Trophoblast cell (in vitro differentiated cells and primary cell): ENCODE data around the gene SRP68. TPM values are rescaled to one million over a fixed set of nuclear protein-coding genes. Genes with fewer than 3 reads are reported as not detected.

Experiments used
- DNase-seq, 2 donors: peaks; one replicate each; pipeline ENCODE4 v3.0.0-alpha.2; 2016
- H2AFZ ChIP-seq: 2 replicates; pipeline ENCODE4 v1.6.1; 2013; ENCODE audit warnings: low read length, moderate library complexity, mild to moderate bottlenecking; ENCODE audit not compliant: insufficient read depth, poor library complexity
- H2AK5ac ChIP-seq: 2 replicates; pipeline ENCODE4 v1.6.1; 2013; ENCODE audit warnings: mild to moderate bottlenecking, low read length
- H2BK120ac ChIP-seq: 2 replicates; pipeline ENCODE4 v1.6.1; 2013; ENCODE audit warnings: low read length, mild to moderate bottlenecking, moderate library complexity; ENCODE audit not compliant: insufficient read depth, poor library complexity
- H2BK12ac ChIP-seq: 2 replicates; pipeline ENCODE4 v1.6.1; 2013; ENCODE audit warnings: mild to moderate bottlenecking, low read length, moderate library complexity
- H2BK5ac ChIP-seq: 2 replicates; pipeline ENCODE4 v1.6.1; 2013; ENCODE audit warnings: low read length, low read depth, moderate library complexity, mild to moderate bottlenecking; ENCODE audit not compliant: poor library complexity
- H3K14ac ChIP-seq: 2 replicates; pipeline ENCODE4 v1.6.1; 2013; ENCODE audit warnings: mild to moderate bottlenecking, low read length
- H3K18ac ChIP-seq: 2 replicates; pipeline ENCODE4 v1.6.1; 2013; ENCODE audit warnings: mild to moderate bottlenecking, low read length
- H3K23ac ChIP-seq: 2 replicates; pipeline ENCODE4 v1.6.1; 2013; ENCODE audit warnings: low read length
- H3K27ac ChIP-seq: 2 replicates; pipeline ENCODE4 v1.5.1; 2013; ENCODE audit warnings: low read depth, mild to moderate bottlenecking, inconsistent platforms, low read length, moderate library complexity
- H3K27me3 ChIP-seq: 2 replicates; pipeline ENCODE4 v1.6.1; 2013; ENCODE audit warnings: inconsistent platforms, mild to moderate bottlenecking, low read length, moderate library complexity; ENCODE audit not compliant: insufficient read depth
- H3K36me3 ChIP-seq, 2 experiments: 1 replicate in 1 of 2; 2 replicates in 1 of 2; pipeline ENCODE4 v1.6.1; 2013; ENCODE audit warnings: low read length in 2 of 2, mild to moderate bottlenecking in 2 of 2, moderate library complexity in 1 of 2; ENCODE audit not compliant: insufficient read depth in 2 of 2, control insufficient read depth in 1 of 2
- H3K4ac ChIP-seq: 2 replicates; pipeline ENCODE4 v1.6.1; 2013; ENCODE audit warnings: low read depth, mild to moderate bottlenecking, low read length, moderate library complexity
- H3K4me1 ChIP-seq, 2 experiments: 1 replicate in 1 of 2; 2 replicates in 1 of 2; pipeline ENCODE4 v1.6.1; 2013; ENCODE audit warnings: low read length in 2 of 2, mild to moderate bottlenecking in 2 of 2, moderate library complexity in 1 of 2; ENCODE audit not compliant: insufficient read depth in 2 of 2, control insufficient read depth in 1 of 2
- H3K4me2 ChIP-seq: 2 replicates; pipeline ENCODE4 v1.6.1; 2013; ENCODE audit warnings: inconsistent platforms, mild to moderate bottlenecking, low read length, moderate library complexity
- H3K4me3 ChIP-seq: 2 replicates; pipeline ENCODE4 v1.5.1; 2013; ENCODE audit warnings: mild to moderate bottlenecking, low read depth, low read length, inconsistent platforms
- H3K79me1 ChIP-seq: one replicate; pipeline ENCODE4 v1.6.1; 2013; ENCODE audit warnings: low read length
- H3K79me2 ChIP-seq: 2 replicates; pipeline ENCODE4 v1.6.1; 2013; ENCODE audit warnings: low read length, mild to moderate bottlenecking; ENCODE audit not compliant: control insufficient read depth, insufficient read depth, poor library complexity
- H3K9ac ChIP-seq: 2 replicates; pipeline ENCODE4 v1.6.1; 2013; ENCODE audit warnings: mild to moderate bottlenecking, low read length
- H3K9me3 ChIP-seq: 2 replicates; pipeline ENCODE4 v1.6.1; 2013; ENCODE audit warnings: low read depth, mild to moderate bottlenecking, control low read depth, inconsistent platforms, low read length; ENCODE audit not compliant: insufficient read depth
- H4K12ac ChIP-seq: 2 replicates; pipeline ENCODE4 v1.6.1; 2013; ENCODE audit warnings: low read depth, mild to moderate bottlenecking, low read length, moderate library complexity
- H4K8ac ChIP-seq: 2 replicates; pipeline ENCODE4 v1.6.1; 2013; ENCODE audit warnings: low read depth, mild to moderate bottlenecking, low read length, moderate library complexity
- H4K91ac ChIP-seq: one replicate; pipeline ENCODE4 v1.6.1; 2013; ENCODE audit warnings: low read depth, mild to moderate bottlenecking, low read length, moderate library complexity
- WGBS: extraction: QIAGEN DNeasy Blood & Tissue Kit; methylation state at CpG from one replicate; pipeline ENCODE4 v1.1.7; 2013; ENCODE audit warnings: missing lambda C conversion rate; ENCODE audit not compliant: insufficient read length, insufficient coverage; ENCODE audit errors: extremely low coverage; 5-methylcytosine and 5-hydroxymethylcytosine counted together
- polyA plus RNA-seq: library from polyadenylated mRNA; stranded (reverse); fragments of 200-250 nt; gene quantifications from 2 replicates; pipeline ENCODE4 v1.2.3, GENCODE V29; 2013

SRP68 gene
- 81.8 and 83.6 TPM in 2 replicates for polyA plus RNA-seq

GRCh38 chr17:76072148-76072858 lies at the start of gene SRP68:
Gene SRP68, minus strand, starts transcription at chr17:76072517. Its CDS starts 26 bp downstream, at chr17:76072491.
- peak within 1 kb of the TSS; percentile 95 for H2AFZ ChIP-seq
- H3K27me3 ChIP-seq = peaks cover 38% of the 10 kb centered on the region
- DNase-seq = peak; percentile 93 to 94
- H2BK5ac ChIP-seq = peak within 1 kb of the TSS; percentile 54
- peaks cover 9% of the 10 kb centered on the region for H3K79me2 ChIP-seq
- H3K14ac ChIP-seq = peak within 1 kb of the TSS; percentile 86
- H3K4ac ChIP-seq = peak within 1 kb of the TSS; percentile 84
- H3K9me3 ChIP-seq = peaks cover 16% of the 10 kb centered on the region
- peak within 1 kb of the TSS; percentile 92 for H4K8ac ChIP-seq
- peaks cover 7 to 9% of the 10 kb centered on the region in 2 experiments for H3K4me1 ChIP-seq
- no peak within 1 kb of the TSS for H3K27ac ChIP-seq
- H3K23ac ChIP-seq = peak within 1 kb of the TSS; percentile 7
- peaks cover 15% of the 10 kb centered on the region in 2 experiments for H3K36me3 ChIP-seq
- peak within 1 kb of the TSS; percentile 97 for H3K9ac ChIP-seq
- peak within 1 kb of the TSS; percentile 91 for H2AK5ac ChIP-seq
- peak within 1 kb of the TSS; percentile 85 for H4K12ac ChIP-seq
- H3K4me3 ChIP-seq = peak within 1 kb of the TSS; percentile 91
- peak within 1 kb of the TSS; percentile 95 for H3K4me2 ChIP-seq
- H3K18ac ChIP-seq = peak within 1 kb of the TSS; percentile 74
- peaks cover 10% of the 10 kb centered on the region for H3K79me1 ChIP-seq
- peak within 1 kb of the TSS; percentile 1 for H2BK12ac ChIP-seq
- H2BK120ac ChIP-seq = peak within 1 kb of the TSS; percentile 35
- H4K91ac ChIP-seq = peak within 1 kb of the TSS; percentile 56
- WGBS = no CpG with 5 or more reads among the region's 57 CpGs

DNA sequence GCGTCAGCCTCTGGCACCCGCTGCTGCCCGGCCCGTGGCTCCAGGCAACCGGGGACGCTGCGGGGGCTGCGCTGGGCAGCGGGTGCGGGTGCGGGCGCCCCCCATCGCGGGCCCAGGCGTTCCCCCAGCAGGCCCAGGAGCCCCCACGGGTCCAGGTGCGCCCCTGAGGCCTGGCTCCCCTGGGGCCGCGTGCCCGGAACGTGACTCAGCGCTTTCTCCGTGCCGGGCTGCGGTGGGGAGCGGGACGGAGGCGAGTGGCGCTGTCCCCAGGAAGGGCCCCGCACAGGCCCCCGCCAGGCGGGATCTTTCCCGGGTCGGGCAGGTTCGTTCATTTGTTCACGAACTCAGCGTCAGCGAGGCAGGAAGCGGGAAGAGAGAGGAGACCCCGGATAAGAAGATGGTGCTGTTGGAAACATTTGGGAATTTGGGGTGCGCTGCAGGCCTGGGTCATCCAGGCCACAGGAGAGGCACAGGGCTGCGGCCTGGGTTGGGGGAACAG lies 49.7 kb upstream of the SRP68 start:
- Histone ChIP-seq H3K27ac (no peak overlapping the region), H3K14ac (no peak overlapping the region), H3K9ac (no peak overlapping the region), H3K79me1 (peaks cover 8% of the 10 kb centered on the region), H3K18ac (peak overlapping the region; percentile 37), H3K4me2 (peak overlapping the region; percentile 52), H2AK5ac (no peak overlapping the region), H2BK12ac (peak overlapping the region; percentile 65), H3K23ac (no peak overlapping the region), H2BK120ac (peak overlapping the region; percentile 29), H3K9me3 (peaks cover 3% of the 10 kb centered on the region), H4K12ac (peak overlapping the region; percentile 19), H3K79me2 (no peaks in the 10 kb centered on the region), H3K4me3 (no peak overlapping the region), H3K27me3 (no peaks in the 10 kb centered on the region), H2BK5ac (no peak overlapping the region), H4K91ac (peak overlapping the region; percentile 39), H3K4me1 (peaks cover 0 to 8% of the 10 kb centered on the region in 2 experiments), H3K4ac (no peak overlapping the region), H4K8ac (peak overlapping the region; percentile 67), H2AFZ (peak overlapping the region; percentile 44), H3K36me3 (no peaks in the 10 kb centered on the region)
- DNase-seq = no peak
- no CpG with 5 or more reads among the region's 42 CpGs for WGBS

GRCh38 chr17:76120658-76121008 lies 48.3 kb upstream of the SRP68 start:
- no peak overlapping the region for H3K4me3 ChIP-seq
- no peak overlapping the region for H3K18ac ChIP-seq
- H3K4ac ChIP-seq = no peak overlapping the region
- H3K9me3 ChIP-seq = peaks cover 3% of the 10 kb centered on the region
- H2AFZ ChIP-seq = no peak overlapping the region
- no peak overlapping the region for H3K14ac ChIP-seq
- no peaks in the 10 kb centered on the region for H3K36me3 ChIP-seq
- no peak overlapping the region for H3K4me2 ChIP-seq
- no peak for DNase-seq
- no peaks in the 10 kb centered on the region for H3K79me2 ChIP-seq
- no peak overlapping the region for H4K91ac ChIP-seq
- no peaks in the 10 kb centered on the region for H3K27me3 ChIP-seq
- no peak overlapping the region for H3K27ac ChIP-seq
- no peak overlapping the region for H2BK12ac ChIP-seq
- WGBS = no CpG with 5 or more reads among the region's 5 CpGs
- no peak overlapping the region for H3K23ac ChIP-seq
- no peak overlapping the region for H3K9ac ChIP-seq
- no peak overlapping the region for H2BK120ac ChIP-seq
- no peak overlapping the region for H2BK5ac ChIP-seq
- H3K4me1 ChIP-seq = peaks cover 0 to 8% of the 10 kb centered on the region in 2 experiments
- peaks cover 8% of the 10 kb centered on the region for H3K79me1 ChIP-seq
- H4K8ac ChIP-seq = no peak overlapping the region
- no peak overlapping the region for H4K12ac ChIP-seq
- H2AK5ac ChIP-seq = no peak overlapping the region

DNA sequence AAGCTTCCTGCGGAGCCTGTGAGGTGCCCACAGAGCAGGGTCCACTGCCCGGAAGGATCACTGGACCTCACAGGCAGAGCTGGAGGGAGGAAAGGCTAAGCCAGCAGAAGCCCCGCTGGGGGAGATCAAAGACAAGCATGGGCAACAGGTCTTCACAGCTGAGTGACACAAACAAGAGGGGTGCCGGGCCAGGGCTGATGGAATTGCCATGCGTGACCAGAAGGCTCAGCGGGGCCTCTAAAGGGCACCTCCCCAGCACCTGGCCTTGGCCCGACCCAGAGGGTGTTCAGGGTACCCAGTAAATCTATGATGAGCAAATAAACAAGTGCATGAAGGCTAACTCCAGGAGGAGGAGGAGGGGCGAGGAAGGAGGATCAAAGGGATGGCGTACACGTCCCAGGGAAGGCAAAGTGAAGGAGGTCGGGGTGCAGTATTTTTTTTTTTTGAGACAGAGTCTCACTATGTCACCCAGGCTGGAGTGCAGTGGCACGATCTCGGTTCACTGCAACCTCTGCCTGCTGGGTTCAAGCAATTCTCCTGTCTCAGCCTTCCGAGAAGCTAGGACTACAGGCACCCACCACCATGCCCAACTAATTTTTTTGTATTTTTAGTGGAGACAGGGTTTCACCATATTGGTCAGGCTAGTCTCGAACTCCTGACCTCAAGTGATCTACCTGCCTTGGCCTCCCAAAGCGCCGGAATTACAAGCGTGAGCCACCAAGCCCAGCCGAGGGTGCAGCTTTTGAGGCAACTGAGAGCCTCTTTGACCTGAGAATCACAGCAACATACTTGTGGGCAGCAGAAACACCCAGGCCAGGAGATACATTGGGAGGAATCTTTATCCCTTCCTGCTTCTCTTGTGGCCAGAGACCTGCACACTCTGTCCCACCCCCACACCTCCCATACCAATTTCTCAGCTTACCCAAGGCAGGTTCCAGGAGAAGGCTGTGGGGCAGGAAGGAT lies 47.4 kb upstream of the SRP68 start:
- no peak overlapping the region for H3K23ac ChIP-seq
- peak overlapping the region; percentile 5 for H3K9ac ChIP-seq
- H2BK12ac ChIP-seq = no peak overlapping the region
- H3K79me1 ChIP-seq = peaks cover 8% of the 10 kb centered on the region
- H2AFZ ChIP-seq = no peak overlapping the region
- H3K14ac ChIP-seq = no peak overlapping the region
- no peak overlapping the region for H2BK5ac ChIP-seq
- no peak overlapping the region for H4K8ac ChIP-seq
- no peak overlapping the region for H3K4me2 ChIP-seq
- H3K4me1 ChIP-seq = peaks cover 0 to 8% of the 10 kb centered on the region in 2 experiments
- H2AK5ac ChIP-seq = no peak overlapping the region
- no peak overlapping the region for H4K91ac ChIP-seq
- H2BK120ac ChIP-seq = peak overlapping the region; percentile 24
- H3K27ac ChIP-seq = no peak overlapping the region
- no peak overlapping the region for H3K4me3 ChIP-seq
- no peak overlapping the region for H3K4ac ChIP-seq
- no peak overlapping the region for H3K18ac ChIP-seq
- H3K27me3 ChIP-seq = no peaks in the 10 kb centered on the region
- H3K9me3 ChIP-seq = peaks cover 3% of the 10 kb centered on the region
- H4K12ac ChIP-seq = no peak overlapping the region
- WGBS = no CpG with 5 or more reads among the region's 19 CpGs
- no peaks in the 10 kb centered on the region for H3K36me3 ChIP-seq
- DNase-seq = no peak
- H3K79me2 ChIP-seq = no peaks in the 10 kb centered on the region
